Peyer's patch (tissue), 4 donors: ENCODE results near the gene MALSU1. TPM values are rescaled to one million over a fixed set of nuclear protein-coding genes. Genes with fewer than 3 reads are reported as not detected.

Source experiments
- DNase-seq, 3 donors: peaks; one replicate each; pipeline ENCODE4 v3.0.0-alpha.2; 2017 to 2019
- H3K27ac ChIP-seq, 4 donors: fragments of 200-600 bp; sonication (generic); one replicate each; pipeline ENCODE4 v1.5.1; 2016 to 2019
- H3K27me3 ChIP-seq, 2 donors: fragments of 200-600 bp; sonication (generic); one replicate each; pipeline ENCODE4 v1.5.1; 2019
- H3K36me3 ChIP-seq, 3 donors: fragments of 200-600 bp; sonication (generic); one replicate each; pipeline ENCODE4 v1.5.1; 2016 to 2019
- H3K4me1 ChIP-seq, 4 donors: fragments of 200-600 bp; sonication (generic); one replicate each; pipeline ENCODE4 v1.5.1; 2016 to 2019
- H3K4me3 ChIP-seq, 4 donors: fragments of 200-600 bp; sonication (generic); 1 replicate in 3 of 4; 2 replicates in 1 of 4; pipeline ENCODE4 v1.5.1; 2016 to 2019; ENCODE audit warnings: mild to moderate bottlenecking in 1 of 4
- H3K9me3 ChIP-seq, 4 donors: fragments of 200-600 bp; sonication (generic); one replicate each; pipeline ENCODE4 v1.5.1; 2016 to 2019; ENCODE audit warnings: mild to moderate bottlenecking in 1 of 4
- POLR2A ChIP-seq, 2 donors: fragments of 450-650 bp; IDR thresholded peaks; one replicate each; pipeline ENCODE4 v1.5.1; 2017; ENCODE audit warnings: antibody characterized with exemption in 2 of 2, mild to moderate bottlenecking in 2 of 2, moderate library complexity in 2 of 2
- total RNA-seq, 4 donors: library from RNA; depleted of rRNA; stranded (reverse); fragments of >200 nt; gene quantifications; one replicate each; pipeline ENCODE4 v1.1.0, GENCODE V29; 2016
- TF ChIP-seq, protein P1 (sequence below), 6 experiments: fragments of 450-650 bp in 4 of 6; fragments of 200-600 bp in 2 of 6; sonication (generic) in 1 of 6; IDR thresholded peaks; one replicate each; pipeline ENCODE4 v1.5.1; 2017 to 2019; ENCODE audit warnings: antibody characterized with exemption in 6 of 6, mild to moderate bottlenecking in 3 of 6, moderate library complexity in 1 of 6

The MALSU1 gene
- total RNA-seq, 4 donors from 2014 or later, result 15.7 to 40.5 (median 31.3) TPM

- Histone ChIP-seq H3K4me1 (no peaks in the 10 kb centered on the region), H3K27me3 (no peaks in the 10 kb centered on the region), H3K9me3 (no peaks in the 10 kb centered on the region), H3K36me3 (no peaks in the 10 kb centered on the region), H3K27ac (no peak overlapping the region), H3K4me3 (no peak overlapping the region)
- no peak for TF ChIP-seq POLR2A (IDR thresholded peaks at IDR 0.05)
- TF ChIP-seq, protein P1, sequence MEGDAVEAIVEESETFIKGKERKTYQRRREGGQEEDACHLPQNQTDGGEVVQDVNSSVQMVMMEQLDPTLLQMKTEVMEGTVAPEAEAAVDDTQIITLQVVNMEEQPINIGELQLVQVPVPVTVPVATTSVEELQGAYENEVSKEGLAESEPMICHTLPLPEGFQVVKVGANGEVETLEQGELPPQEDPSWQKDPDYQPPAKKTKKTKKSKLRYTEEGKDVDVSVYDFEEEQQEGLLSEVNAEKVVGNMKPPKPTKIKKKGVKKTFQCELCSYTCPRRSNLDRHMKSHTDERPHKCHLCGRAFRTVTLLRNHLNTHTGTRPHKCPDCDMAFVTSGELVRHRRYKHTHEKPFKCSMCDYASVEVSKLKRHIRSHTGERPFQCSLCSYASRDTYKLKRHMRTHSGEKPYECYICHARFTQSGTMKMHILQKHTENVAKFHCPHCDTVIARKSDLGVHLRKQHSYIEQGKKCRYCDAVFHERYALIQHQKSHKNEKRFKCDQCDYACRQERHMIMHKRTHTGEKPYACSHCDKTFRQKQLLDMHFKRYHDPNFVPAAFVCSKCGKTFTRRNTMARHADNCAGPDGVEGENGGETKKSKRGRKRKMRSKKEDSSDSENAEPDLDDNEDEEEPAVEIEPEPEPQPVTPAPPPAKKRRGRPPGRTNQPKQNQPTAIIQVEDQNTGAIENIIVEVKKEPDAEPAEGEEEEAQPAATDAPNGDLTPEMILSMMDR (IDR thresholded peaks at IDR 0.05), result no peak
- no peak for DNase-seq
Observed at GRCh38 chr7:23347682-23348180, 48.6 kb downstream of the MALSU1 start.

- no peaks in the 10 kb centered on the region for H3K9me3 ChIP-seq
- H3K27ac ChIP-seq, result no peak overlapping the region
- H3K4me1 ChIP-seq, result no peaks in the 10 kb centered on the region
- no peaks in the 10 kb centered on the region for H3K27me3 ChIP-seq
- H3K4me3 ChIP-seq, result no peak overlapping the region
- TF ChIP-seq, protein P1 (IDR thresholded peaks at IDR 0.05), result no peak
- no peak for TF ChIP-seq POLR2A (IDR thresholded peaks at IDR 0.05)
- DNase-seq, result no peak
- no peaks in the 10 kb centered on the region for H3K36me3 ChIP-seq
Observed at GRCh38 chr7:23349484-23350157, 50.5 kb downstream of the MALSU1 start.

DNA sequence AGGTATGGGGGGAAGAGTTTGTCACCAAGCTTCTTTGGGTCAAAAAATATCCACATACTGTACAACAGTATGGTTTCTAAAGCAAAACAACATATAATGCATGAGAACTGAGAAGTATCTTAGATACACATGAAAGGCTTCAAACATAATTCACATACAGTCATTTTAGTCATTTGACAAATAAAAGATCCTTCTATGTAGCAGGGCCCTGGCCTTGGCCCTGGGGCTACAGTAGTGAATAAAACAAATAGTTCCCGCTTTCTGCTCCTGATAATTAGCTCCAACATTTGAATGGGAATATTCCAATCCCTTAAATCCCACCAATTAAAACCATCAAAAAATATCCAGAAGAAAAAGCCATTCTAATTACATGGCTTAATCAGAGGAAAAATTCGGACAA, 51.3 kb downstream of the MALSU1 start:
- Histone ChIP-seq H3K27ac (no peak overlapping the region), H3K4me3 (no peak overlapping the region), H3K36me3 (no peaks in the 10 kb centered on the region), H3K4me1 (no peaks in the 10 kb centered on the region), H3K27me3 (no peaks in the 10 kb centered on the region), H3K9me3 (no peaks in the 10 kb centered on the region)
- TF ChIP-seq, protein P1 (IDR thresholded peaks at IDR 0.05), result no peak
- no peak for TF ChIP-seq POLR2A (IDR thresholded peaks at IDR 0.05)
- no peak for DNase-seq

DNA sequence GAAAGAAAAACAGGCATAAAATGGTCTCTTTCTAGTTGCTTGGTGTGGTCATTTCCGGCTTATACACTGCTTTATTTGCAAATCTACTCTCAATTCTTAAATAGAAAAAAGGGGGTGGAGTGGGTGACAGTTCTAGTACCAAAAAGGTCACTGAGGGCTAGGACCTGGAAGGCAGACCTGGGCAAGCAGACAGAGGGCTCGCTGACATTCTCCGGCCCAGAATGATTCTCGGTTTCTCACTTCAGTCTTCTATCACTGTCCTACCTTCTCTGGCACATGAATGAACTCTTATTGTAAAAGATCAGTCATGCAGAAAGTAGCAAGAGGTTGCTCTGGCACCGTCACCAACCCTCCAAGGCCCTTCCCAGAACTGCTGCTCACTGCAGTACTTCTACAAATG, 54.0 kb downstream of the MALSU1 start:
- DNase-seq, result no peak
- H3K27ac ChIP-seq, result no peak overlapping the region
- no peaks in the 10 kb centered on the region for H3K4me1 ChIP-seq
- no peaks in the 10 kb centered on the region for H3K9me3 ChIP-seq
- TF ChIP-seq, protein P1 (IDR thresholded peaks at IDR 0.05), result no peak
- no peak for TF ChIP-seq POLR2A (IDR thresholded peaks at IDR 0.05)
- no peaks in the 10 kb centered on the region for H3K27me3 ChIP-seq
- no peaks in the 10 kb centered on the region for H3K36me3 ChIP-seq
- no peak overlapping the region for H3K4me3 ChIP-seq

DNA sequence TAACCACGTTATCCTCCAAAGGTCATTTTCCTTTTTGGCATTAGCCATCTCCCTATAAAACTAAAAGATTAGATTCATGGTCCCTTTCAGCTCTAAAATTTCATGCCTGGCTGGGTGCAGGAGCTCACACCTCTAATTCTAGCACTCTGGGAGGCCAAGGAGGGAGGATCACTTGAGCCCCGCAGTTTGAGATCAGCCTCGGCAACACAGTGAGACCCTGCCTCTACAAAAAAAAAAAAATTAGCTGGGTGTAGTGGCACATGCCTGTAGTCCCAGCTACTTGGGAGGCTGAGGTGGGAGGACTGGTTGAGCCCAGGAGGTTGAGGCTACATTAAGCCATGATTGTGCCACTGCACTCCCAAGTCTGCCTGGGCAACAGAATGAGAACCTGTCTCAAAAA, 57.0 kb downstream of the MALSU1 start:
- no peaks in the 10 kb centered on the region for H3K36me3 ChIP-seq
- H3K27ac ChIP-seq, result no peak overlapping the region
- H3K4me1 ChIP-seq, result no peaks in the 10 kb centered on the region
- no peak overlapping the region for H3K4me3 ChIP-seq
- H3K9me3 ChIP-seq, result no peaks in the 10 kb centered on the region
- TF ChIP-seq, protein P1 (IDR thresholded peaks at IDR 0.05), result no peak
- no peak for TF ChIP-seq POLR2A (IDR thresholded peaks at IDR 0.05)
- DNase-seq, result no peak
- H3K27me3 ChIP-seq, result no peaks in the 10 kb centered on the region
